Measurements from ENCODE around the gene UBP1.

Gene UBP1

DNA sequence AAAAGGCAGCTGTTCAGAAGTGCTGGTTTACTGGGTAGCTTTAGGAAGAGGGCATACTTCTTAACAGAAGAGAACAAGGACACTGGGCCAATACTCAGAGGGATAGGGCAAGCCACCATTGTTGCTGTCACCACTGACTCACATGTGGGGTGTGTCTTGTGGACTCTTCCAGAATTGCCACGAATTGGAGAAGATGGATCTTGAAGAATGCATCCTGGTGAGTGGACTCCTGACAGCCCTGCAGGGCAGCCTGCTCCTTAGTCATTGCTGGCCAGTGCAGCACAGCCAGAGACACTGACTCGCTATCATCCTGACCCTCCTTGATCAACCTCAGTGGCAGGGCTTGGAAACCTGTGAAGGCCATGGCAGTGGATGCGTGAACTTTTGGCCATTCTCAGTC, 62.3 kb downstream of the UBP1 start:
- Histone ChIP-seq H3K4me3 (ENCODE audit: low read depth in 1 of 5, low read length in 5 of 5) (no peak overlapping the region), H3K9me3 (ENCODE audit: control insufficient read depth in 5 of 5, low read length in 5 of 5) (no peaks in the 10 kb centered on the region), H3K36me3 (ENCODE audit: control insufficient read depth in 5 of 5, insufficient read depth in 5 of 5, low read length in 5 of 5) (peaks cover 4 to 45% (median 32%) of the 10 kb centered on the region in 5 donors), H3K4me1 (ENCODE audit: control insufficient read depth in 5 of 5, insufficient read depth in 5 of 5, low read length in 5 of 5) (peaks cover 0 to 15% (median 8%) of the 10 kb centered on the region in 5 donors), H3K27me3 (ENCODE audit: control insufficient read depth in 5 of 5, insufficient read depth in 4 of 5, low read length in 5 of 5) (no peaks in the 10 kb centered on the region), H3K27ac (ENCODE audit: low read depth, low read length) (no peak overlapping the region), H3K9ac (ENCODE audit: low read length in 5 of 5) (no peak overlapping the region)

DNA sequence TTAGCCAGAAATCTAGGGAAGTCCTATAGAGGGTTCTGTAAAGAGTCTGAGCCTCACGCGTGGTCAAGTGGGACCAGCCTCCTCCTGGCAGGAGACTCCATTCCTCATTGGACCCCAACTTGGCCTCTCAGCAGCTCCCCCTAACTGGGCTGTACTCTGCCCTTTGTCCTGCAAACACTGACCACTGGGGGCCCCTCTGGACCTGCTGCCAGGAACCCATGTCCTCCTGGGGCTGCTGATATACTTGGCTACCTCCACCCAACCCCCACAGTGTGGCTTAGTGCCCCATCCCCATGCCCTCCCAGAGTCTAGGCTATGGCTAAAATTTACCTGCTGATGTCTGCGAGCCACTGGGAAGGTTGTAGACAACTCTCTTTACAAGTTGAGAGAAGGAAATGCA, 62.7 kb downstream of the UBP1 start:
- peaks cover 0 to 19% (median 8%) of the 10 kb centered on the region in 5 donors for H3K4me1 ChIP-seq (ENCODE audit: control insufficient read depth in 5 of 5, insufficient read depth in 5 of 5, low read length in 5 of 5)
- no peak overlapping the region for H3K27ac ChIP-seq (ENCODE audit: low read depth, low read length)
- H3K9ac ChIP-seq (ENCODE audit: low read length in 5 of 5), result no peak overlapping the region
- no peak overlapping the region for H3K4me3 ChIP-seq (ENCODE audit: low read depth in 1 of 5, low read length in 5 of 5)
- H3K9me3 ChIP-seq (ENCODE audit: control insufficient read depth in 5 of 5, low read length in 5 of 5), result no peaks in the 10 kb centered on the region
- H3K27me3 ChIP-seq (ENCODE audit: control insufficient read depth in 5 of 5, insufficient read depth in 4 of 5, low read length in 5 of 5), result no peaks in the 10 kb centered on the region
- peaks cover 3 to 45% (median 32%) of the 10 kb centered on the region in 5 donors for H3K36me3 ChIP-seq (ENCODE audit: control insufficient read depth in 5 of 5, insufficient read depth in 5 of 5, low read length in 5 of 5)

DNA sequence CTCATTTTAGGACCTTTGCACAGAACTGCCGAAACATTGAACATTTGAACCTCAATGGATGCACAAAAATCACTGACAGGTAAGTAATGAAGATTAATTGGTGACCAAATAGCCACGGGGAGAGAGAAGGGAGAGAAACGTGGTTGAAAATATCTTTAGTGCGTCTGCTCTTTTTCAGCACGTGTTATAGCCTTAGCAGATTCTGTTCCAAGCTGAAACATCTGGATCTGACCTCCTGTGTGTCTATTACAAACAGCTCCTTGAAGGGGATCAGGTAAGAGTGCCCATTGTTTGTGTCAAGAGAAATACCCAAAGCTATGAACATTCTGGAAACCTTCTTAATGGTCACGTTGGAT, 67.1 kb downstream of the UBP1 start:
- peaks cover 0 to 24% (median 21%) of the 10 kb centered on the region in 5 donors for H3K36me3 ChIP-seq (ENCODE audit: control insufficient read depth in 5 of 5, insufficient read depth in 5 of 5, low read length in 5 of 5)
- H3K9ac ChIP-seq (ENCODE audit: low read length in 5 of 5), result no peak overlapping the region
- peaks cover 0 to 2% (median 0%) of the 10 kb centered on the region in 5 donors for H3K9me3 ChIP-seq (ENCODE audit: control insufficient read depth in 5 of 5, low read length in 5 of 5)
- H3K4me3 ChIP-seq (ENCODE audit: low read depth in 1 of 5, low read length in 5 of 5), result no peak overlapping the region
- H3K27me3 ChIP-seq (ENCODE audit: control insufficient read depth in 5 of 5, insufficient read depth in 4 of 5, low read length in 5 of 5), result no peaks in the 10 kb centered on the region
- H3K4me1 ChIP-seq (ENCODE audit: control insufficient read depth in 5 of 5, insufficient read depth in 5 of 5, low read length in 5 of 5), result peaks cover 0 to 22% (median 8%) of the 10 kb centered on the region in 5 donors
- H3K27ac ChIP-seq (ENCODE audit: low read depth, low read length), result no peak overlapping the region

DNA sequence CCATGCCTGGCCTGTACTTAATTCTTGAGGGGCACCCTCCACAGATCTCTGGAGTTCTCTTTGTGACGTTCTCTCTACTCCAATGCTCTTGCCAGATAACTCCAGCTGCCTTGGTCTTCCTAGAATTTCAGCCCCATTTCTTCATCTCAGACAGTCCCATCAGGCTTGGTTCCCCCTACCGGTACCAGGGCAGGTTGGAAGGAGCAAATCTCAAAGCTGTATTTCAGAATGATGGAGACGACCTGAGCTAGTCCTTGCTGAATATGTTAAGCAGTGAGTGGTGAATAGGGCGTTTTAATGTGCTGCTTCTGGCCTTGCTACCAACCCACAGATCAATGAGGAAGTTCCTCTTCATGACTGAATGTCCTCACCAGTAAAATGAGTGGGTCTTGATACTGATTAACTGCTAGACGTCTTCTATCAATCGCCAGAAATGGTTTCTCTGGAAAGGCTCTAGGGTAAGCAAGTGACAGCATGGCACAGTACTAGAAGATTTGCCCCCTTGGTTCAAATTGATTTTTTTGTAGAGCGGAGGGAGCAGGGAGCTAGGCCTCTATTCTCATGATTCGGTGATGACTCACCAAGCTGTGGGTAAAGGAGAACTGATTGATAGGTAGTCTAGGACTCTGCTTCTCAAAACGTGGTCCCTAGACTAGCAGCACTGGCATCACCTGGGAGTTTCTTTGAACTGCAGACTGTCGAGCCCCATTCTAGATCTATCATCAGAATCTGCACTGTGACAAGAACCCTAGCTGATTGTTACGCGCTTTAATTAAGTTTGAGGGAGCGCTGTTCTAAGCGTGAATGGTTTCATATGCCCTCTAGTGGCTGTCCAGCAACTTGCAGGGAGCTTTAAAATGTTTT, 67.8 kb downstream of the UBP1 start:
- no peaks in the 10 kb centered on the region for H3K27me3 ChIP-seq (ENCODE audit: control insufficient read depth in 5 of 5, insufficient read depth in 4 of 5, low read length in 5 of 5)
- no peak overlapping the region for H3K9ac ChIP-seq (ENCODE audit: low read length in 5 of 5)
- peak overlapping the region in 1 of 5 donors; percentile 29 for H3K4me3 ChIP-seq (ENCODE audit: low read depth in 1 of 5, low read length in 5 of 5)
- peaks cover 0 to 2% (median 0%) of the 10 kb centered on the region in 5 donors for H3K9me3 ChIP-seq (ENCODE audit: control insufficient read depth in 5 of 5, low read length in 5 of 5)
- H3K36me3 ChIP-seq (ENCODE audit: control insufficient read depth in 5 of 5, insufficient read depth in 5 of 5, low read length in 5 of 5), result peaks cover 0 to 18% (median 15%) of the 10 kb centered on the region in 5 donors
- H3K27ac ChIP-seq (ENCODE audit: low read depth, low read length), result no peak overlapping the region
- H3K4me1 ChIP-seq (ENCODE audit: control insufficient read depth in 5 of 5, insufficient read depth in 5 of 5, low read length in 5 of 5), result peaks cover 0 to 19% (median 6%) of the 10 kb centered on the region in 5 donors

DNA sequence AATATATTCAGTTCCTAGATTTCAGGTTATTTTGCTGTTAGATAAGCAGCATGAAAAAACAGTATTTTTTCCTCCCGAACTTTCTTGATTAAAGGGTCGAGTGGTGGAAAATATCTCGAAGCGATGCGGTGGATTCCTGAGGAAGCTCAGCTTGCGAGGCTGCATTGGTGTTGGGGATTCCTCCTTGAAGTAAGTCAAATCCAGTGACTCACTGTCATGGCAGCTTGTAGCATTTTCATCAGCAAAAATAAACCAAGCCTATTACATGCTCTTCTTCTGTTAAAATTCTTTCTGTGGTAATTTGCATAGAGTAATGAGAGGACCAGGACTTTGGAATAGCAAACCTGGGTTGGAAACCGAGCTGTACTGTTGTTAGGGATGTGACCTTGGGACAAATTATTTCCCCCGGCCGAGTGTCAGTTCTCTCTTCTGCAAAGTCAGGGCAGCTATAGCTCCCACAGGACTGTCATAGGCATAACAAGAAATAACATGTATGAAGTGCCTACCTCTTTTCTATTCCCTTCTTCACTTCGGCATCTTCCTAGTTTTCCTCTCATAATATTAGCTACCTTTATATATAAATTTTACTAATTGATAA, 75.6 kb downstream of the UBP1 start:
- Histone ChIP-seq H3K9me3 (ENCODE audit: control insufficient read depth in 5 of 5, low read length in 5 of 5) (no peaks in the 10 kb centered on the region), H3K36me3 (ENCODE audit: control insufficient read depth in 5 of 5, insufficient read depth in 5 of 5, low read length in 5 of 5) (no peaks in the 10 kb centered on the region), H3K27ac (ENCODE audit: low read depth, low read length) (no peak overlapping the region), H3K9ac (ENCODE audit: low read length in 5 of 5) (no peak overlapping the region), H3K4me1 (ENCODE audit: control insufficient read depth in 5 of 5, insufficient read depth in 5 of 5, low read length in 5 of 5) (no peaks in the 10 kb centered on the region), H3K27me3 (ENCODE audit: control insufficient read depth in 5 of 5, insufficient read depth in 4 of 5, low read length in 5 of 5) (no peaks in the 10 kb centered on the region), H3K4me3 (ENCODE audit: low read depth in 1 of 5, low read length in 5 of 5) (no peak overlapping the region)

DNA sequence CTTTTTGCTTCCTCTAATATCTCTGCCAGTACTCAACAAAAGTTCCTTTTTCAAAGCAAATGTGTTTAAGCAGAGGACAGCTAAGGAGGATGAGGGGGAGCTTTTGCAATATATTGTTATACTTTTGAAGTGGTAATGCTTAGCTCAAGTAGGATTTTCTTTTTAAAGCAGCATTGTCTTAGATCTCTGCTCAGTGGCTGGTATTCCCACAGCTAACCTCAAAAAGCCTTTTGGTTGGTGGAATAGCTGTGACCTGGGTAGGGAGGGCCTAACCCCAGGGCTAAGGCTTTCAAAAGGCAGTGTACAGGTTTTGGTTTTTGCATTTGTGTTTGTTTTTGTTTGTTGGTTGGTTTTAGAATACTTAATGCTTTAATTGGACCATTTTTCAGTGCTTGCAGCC, 76.1 kb downstream of the UBP1 start:
- Histone ChIP-seq H3K27me3 (ENCODE audit: control insufficient read depth in 5 of 5, insufficient read depth in 4 of 5, low read length in 5 of 5) (no peaks in the 10 kb centered on the region), H3K4me3 (ENCODE audit: low read depth in 1 of 5, low read length in 5 of 5) (no peak overlapping the region), H3K36me3 (ENCODE audit: control insufficient read depth in 5 of 5, insufficient read depth in 5 of 5, low read length in 5 of 5) (no peaks in the 10 kb centered on the region), H3K9ac (ENCODE audit: low read length in 5 of 5) (no peak overlapping the region), H3K9me3 (ENCODE audit: control insufficient read depth in 5 of 5, low read length in 5 of 5) (no peaks in the 10 kb centered on the region), H3K4me1 (ENCODE audit: control insufficient read depth in 5 of 5, insufficient read depth in 5 of 5, low read length in 5 of 5) (no peaks in the 10 kb centered on the region), H3K27ac (ENCODE audit: low read depth, low read length) (no peak overlapping the region)

DNA sequence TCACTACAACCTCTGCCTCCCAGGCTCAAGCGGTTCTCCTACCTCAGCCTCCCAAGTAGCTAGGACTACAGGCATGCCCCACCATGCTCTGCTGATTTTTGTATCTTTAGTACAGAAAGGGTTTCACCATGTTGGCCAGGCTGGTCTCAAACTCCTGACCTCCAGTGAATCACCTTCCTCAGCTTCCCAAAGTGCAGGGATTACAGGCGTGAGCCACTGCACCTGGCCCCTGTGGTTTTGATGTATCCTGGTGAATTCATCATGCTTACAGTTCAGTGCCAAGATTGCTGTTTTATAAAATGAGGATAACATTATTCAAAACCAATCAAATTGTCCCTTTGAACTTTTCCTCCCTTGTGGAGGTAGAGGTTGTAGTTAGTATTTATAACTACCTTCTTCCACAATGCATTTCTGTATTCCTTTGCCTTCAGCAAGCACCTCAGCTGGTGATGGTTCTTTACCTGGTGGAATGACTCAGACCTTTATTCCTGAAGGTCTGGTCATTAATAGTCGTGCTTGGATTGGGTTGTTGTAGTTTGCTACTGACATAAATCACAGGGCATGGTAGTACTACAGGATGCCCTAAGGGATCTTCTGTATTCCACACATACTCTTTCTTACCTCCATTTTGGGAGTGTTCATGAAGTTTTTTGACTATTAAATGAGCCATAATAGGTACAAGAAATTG, 76.9 kb downstream of the UBP1 start:
- H3K27ac ChIP-seq (ENCODE audit: low read depth, low read length), result no peak overlapping the region
- no peaks in the 10 kb centered on the region for H3K27me3 ChIP-seq (ENCODE audit: control insufficient read depth in 5 of 5, insufficient read depth in 4 of 5, low read length in 5 of 5)
- no peaks in the 10 kb centered on the region for H3K4me1 ChIP-seq (ENCODE audit: control insufficient read depth in 5 of 5, insufficient read depth in 5 of 5, low read length in 5 of 5)
- no peaks in the 10 kb centered on the region for H3K9me3 ChIP-seq (ENCODE audit: control insufficient read depth in 5 of 5, low read length in 5 of 5)
- H3K9ac ChIP-seq (ENCODE audit: low read length in 5 of 5), result no peak overlapping the region
- H3K4me3 ChIP-seq (ENCODE audit: low read depth in 1 of 5, low read length in 5 of 5), result no peak overlapping the region
- H3K36me3 ChIP-seq (ENCODE audit: control insufficient read depth in 5 of 5, insufficient read depth in 5 of 5, low read length in 5 of 5), result no peaks in the 10 kb centered on the region

DNA sequence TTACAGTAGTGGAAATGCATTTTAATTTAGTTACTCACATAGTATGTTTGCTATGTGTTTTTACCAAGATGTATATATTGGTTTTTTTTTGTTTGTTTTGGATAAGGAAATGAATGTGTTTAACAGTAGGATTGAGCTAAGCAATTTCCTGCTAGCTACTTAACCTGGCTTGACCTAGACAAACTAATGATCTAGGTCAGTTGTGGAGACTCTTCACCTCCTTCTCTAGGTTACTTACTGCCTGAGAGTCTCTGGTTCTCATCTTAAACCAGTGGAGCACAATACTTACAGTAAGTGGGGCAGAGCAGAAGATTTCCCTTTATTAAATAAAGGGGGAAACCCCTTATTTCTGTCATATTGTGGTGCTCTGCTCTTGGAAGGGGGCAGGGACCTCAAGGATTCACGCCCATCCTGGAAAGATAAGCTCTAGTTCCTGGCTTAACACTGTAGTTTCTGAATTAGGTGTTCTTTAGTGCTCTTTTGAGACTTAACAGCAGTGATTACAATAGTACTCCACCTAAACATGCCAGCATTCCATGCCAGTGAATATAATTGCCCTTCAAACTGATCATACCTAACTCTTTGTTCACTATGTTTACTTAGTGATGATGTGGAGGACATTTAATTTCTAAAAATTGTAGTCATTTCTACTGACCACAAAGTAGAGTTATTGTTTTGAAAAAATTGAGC, 79.9 kb downstream of the UBP1 start:
- Histone ChIP-seq H3K27ac (ENCODE audit: low read depth, low read length) (no peak overlapping the region), H3K9ac (ENCODE audit: low read length in 5 of 5) (no peak overlapping the region), H3K4me1 (ENCODE audit: control insufficient read depth in 5 of 5, insufficient read depth in 5 of 5, low read length in 5 of 5) (peaks cover 0 to 4% (median 2%) of the 10 kb centered on the region in 5 donors), H3K27me3 (ENCODE audit: control insufficient read depth in 5 of 5, insufficient read depth in 4 of 5, low read length in 5 of 5) (no peaks in the 10 kb centered on the region), H3K36me3 (ENCODE audit: control insufficient read depth in 5 of 5, insufficient read depth in 5 of 5, low read length in 5 of 5) (no peaks in the 10 kb centered on the region), H3K4me3 (ENCODE audit: low read depth in 1 of 5, low read length in 5 of 5) (no peak overlapping the region), H3K9me3 (ENCODE audit: control insufficient read depth in 5 of 5, low read length in 5 of 5) (no peaks in the 10 kb centered on the region)

DNA sequence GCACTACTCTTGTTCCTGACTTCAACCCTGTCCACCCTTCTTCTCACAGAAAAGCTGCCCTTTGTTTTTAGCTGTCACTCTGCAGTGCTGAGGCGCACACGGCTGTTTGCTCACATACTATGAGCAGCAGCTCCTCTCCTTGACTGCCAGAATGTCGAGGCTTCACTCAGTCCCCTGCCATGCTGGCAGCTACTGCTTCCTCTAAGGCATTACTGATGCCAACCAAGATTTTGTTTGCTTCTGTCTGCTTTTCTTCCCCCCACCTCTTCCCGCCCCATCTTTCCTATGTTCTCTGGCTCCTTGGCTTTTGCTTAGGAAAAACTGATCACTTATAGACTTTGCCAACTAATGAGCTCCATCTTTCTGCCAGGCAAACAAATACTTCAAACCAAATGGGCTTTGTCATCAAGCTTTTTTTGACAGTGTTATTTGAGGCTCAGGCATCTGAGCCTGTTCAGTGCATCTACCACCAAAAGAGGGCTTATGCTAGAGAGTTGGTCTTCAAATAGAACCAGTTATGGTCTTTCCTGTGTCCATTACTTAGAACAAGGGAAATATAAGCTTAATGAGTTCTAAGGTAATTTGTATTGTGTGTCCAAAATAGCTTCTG, 81.9 kb downstream of the UBP1 start:
- Histone ChIP-seq H3K9ac (ENCODE audit: low read length in 5 of 5) (no peak overlapping the region), H3K27ac (ENCODE audit: low read depth, low read length) (no peak overlapping the region), H3K27me3 (ENCODE audit: control insufficient read depth in 5 of 5, insufficient read depth in 4 of 5, low read length in 5 of 5) (no peaks in the 10 kb centered on the region), H3K9me3 (ENCODE audit: control insufficient read depth in 5 of 5, low read length in 5 of 5) (no peaks in the 10 kb centered on the region), H3K36me3 (ENCODE audit: control insufficient read depth in 5 of 5, insufficient read depth in 5 of 5, low read length in 5 of 5) (no peaks in the 10 kb centered on the region), H3K4me1 (ENCODE audit: control insufficient read depth in 5 of 5, insufficient read depth in 5 of 5, low read length in 5 of 5) (peaks cover 0 to 4% (median 2%) of the 10 kb centered on the region in 5 donors), H3K4me3 (ENCODE audit: low read depth in 1 of 5, low read length in 5 of 5) (no peak overlapping the region)
